K562 (cell line): ENCODE data around the gene RNF138. TPM values are rescaled to one million over a fixed set of nuclear protein-coding genes. Genes with fewer than 3 reads are reported as not detected.

Experiments
- ATAC-seq: fragments of 200-7000 bp; cut with Tn5 transposase; 3 replicates; pipeline ENCODE4 v1.9.1; 2020; ENCODE audit warnings: moderate library complexity
- BruUV-seq: library from RNA; stranded (reverse); fragments of 400-500 nt; replicated peaks from 2 replicates; lab custom pipeline; 2021; lab: Mats Ljungman, UMichigan
- CTCF ChIA-PET: fragments of 300-600 bp; formaldehyde crosslinking; extraction: SDS; loops from one replicate; lab custom pipeline; 2021; ENCODE audit warnings: low intra/inter-chr PET ratio; lab: Yijun Ruan, JAX
- POLR2A ChIA-PET: fragments of 300-600, 350-650 bp; sonication (Branson Sonifier 250); formaldehyde crosslinking; extraction: SDS; loops from one replicate; lab custom pipeline; 2021; ENCODE audit warnings: antibody characterized with exemption, inconsistent platforms; lab: Yijun Ruan, JAX
- DNase-seq, 4 experiments: peaks; one replicate each; pipeline versions ENCODE4 v3.0.0 to v3.0.0-alpha.2; 2011 to 2018; ENCODE audit warnings: low spot score in 3 of 4, mixed read lengths in 3 of 4; ENCODE audit errors: extremely low read depth in 1 of 4
- FAIRE-seq: peaks from 2 replicates; lab custom pipeline; 2011; peaks lifted over from hg19 to GRCh38; lab: Jason Lieb, UNC
- H2AFZ ChIP-seq: 2 replicates; pipeline ENCODE4 v1.6.0; 2011; ENCODE audit warnings: low read depth, low read length, control low read depth, inconsistent platforms
- H3K27ac ChIP-seq: fragments of 200-600 bp; 3 replicates; pipeline ENCODE4 v1.8.0; 2011; ENCODE audit warnings: low read depth, mild to moderate bottlenecking, control low read depth, inconsistent platforms, low read length, moderate library complexity, mixed read lengths; ENCODE audit errors: extremely low read depth
- H3K27me3 ChIP-seq, 2 experiments: fragments of 300-600 bp in 1 of 2; 2 replicates in 1 of 2; 3 replicates in 1 of 2; pipeline versions ENCODE4 v1.6.0 to v1.8.0; 2011; ENCODE audit warnings: inconsistent platforms in 2 of 2, low read length in 2 of 2, mild to moderate bottlenecking in 1 of 2, mixed read lengths in 1 of 2, moderate library complexity in 1 of 2; ENCODE audit not compliant: control insufficient read depth in 2 of 2, insufficient read depth in 2 of 2
- H3K36me3 ChIP-seq: fragments of 300-600 bp; 3 replicates; pipeline ENCODE4 v1.8.0; 2011; ENCODE audit warnings: mild to moderate bottlenecking, low read length, inconsistent platforms; ENCODE audit not compliant: control insufficient read depth, insufficient read depth
- H3K4me1 ChIP-seq, 2 experiments: fragments of 200-600 bp in 1 of 2; replicated peaks in 1 of 2; 2 replicates in 1 of 2; 3 replicates in 1 of 2; pipeline versions ENCODE4 v1.5.1 to v1.8.0; 2011; ENCODE audit warnings: inconsistent platforms in 2 of 2, low read length in 2 of 2, mild to moderate bottlenecking in 1 of 2, mixed read lengths in 1 of 2, moderate library complexity in 1 of 2; ENCODE audit not compliant: control insufficient read depth in 2 of 2, insufficient read depth in 2 of 2
- H3K4me2 ChIP-seq: 2 replicates; pipeline ENCODE4 v1.6.1; 2011; ENCODE audit warnings: low read length, control low read depth, inconsistent platforms, mixed read lengths; ENCODE audit not compliant: insufficient read depth
- H3K4me3 ChIP-seq: fragments of 200-600 bp; sonication (generic), shearing (Covaris generic); 2 replicates; pipeline ENCODE4 v1.5.1; 2016; ENCODE audit warnings: control low read depth, inconsistent platforms
- H3K79me2 ChIP-seq: fragments of 200-600 bp; 3 replicates; pipeline ENCODE4 v1.8.0; 2011; ENCODE audit warnings: low read length, inconsistent platforms; ENCODE audit not compliant: control insufficient read depth, insufficient read depth
- H3K9ac ChIP-seq, 2 experiments: 2 replicates each; pipeline versions ENCODE4 v1.6.0 to v1.6.1; 2011; ENCODE audit warnings: low read depth in 2 of 2, low read length in 2 of 2, control low read depth in 1 of 2, inconsistent platforms in 1 of 2, mild to moderate bottlenecking in 1 of 2, mixed read lengths in 1 of 2; ENCODE audit not compliant: insufficient read depth in 1 of 2
- H3K9me1 ChIP-seq: one replicate; pipeline ENCODE4 v1.6.0; 2011; ENCODE audit warnings: inconsistent platforms, mild to moderate bottlenecking, low read length, moderate library complexity; ENCODE audit not compliant: control insufficient read depth, insufficient read depth
- H3K9me3 ChIP-seq: replicated peaks from 2 replicates; pipeline ENCODE4 v1.5.1; 2011; ENCODE audit warnings: low read depth, low read length, inconsistent platforms; ENCODE audit not compliant: control insufficient read depth, insufficient read depth
- H4K20me1 ChIP-seq: replicated peaks from 2 replicates; pipeline ENCODE4 v1.6.1; 2011; ENCODE audit warnings: low read length, inconsistent platforms, mixed read lengths; ENCODE audit not compliant: control insufficient read depth, insufficient read depth
- DNMT1 ChIP-seq: fragments of 450-650 bp; IDR thresholded peaks from 2 replicates; pipeline ENCODE4 v1.6.1; 2016; ENCODE audit warnings: antibody characterized with exemption, mild to moderate bottlenecking
- HSF4 ChIP-seq: fragments of 250-450 bp; sonication (Bioruptor Pico); IDR thresholded peaks from 2 replicates; pipeline ENCODE4 v2.1.2; 2022; ENCODE audit warnings: mild to moderate bottlenecking, moderate library complexity, borderline replicate concordance
- LEF1 ChIP-seq: fragments of 450-650 bp; IDR thresholded peaks from 2 replicates; pipeline ENCODE4 v1.6.1; 2016; ENCODE audit warnings: mild to moderate bottlenecking
- NFE2L1 ChIP-seq: fragments of 450-650 bp; IDR thresholded peaks from 2 replicates; pipeline ENCODE4 v1.6.1; 2016; ENCODE audit warnings: missing genetic modification characterization, low read depth, mild to moderate bottlenecking, missing compliant biosample characterization, moderate library complexity, borderline replicate concordance
- SMAD4 ChIP-seq: fragments of 250-450 bp; sonication (Bioruptor Pico); conservative IDR thresholded peaks from 2 replicates; pipeline ENCODE4 v1.8.0; 2021; ENCODE audit warnings: inconsistent platforms, mild to moderate bottlenecking, moderate library complexity
- TBL1XR1 ChIP-seq, 2 experiments: IDR thresholded peaks; 2 replicates each; pipeline ENCODE4 v1.6.1; 2012; ENCODE audit warnings: improper control_type of control experiment in 2 of 2, low read length in 2 of 2, mild to moderate bottlenecking in 1 of 2
- WGBS: fragments of 100-300 bp; shearing (Covaris generic); methylation state at CpG from one replicate; pipeline ENCODE4 v1.1.6; 2016; ENCODE audit warnings: low coverage, mixed read lengths; ENCODE audit not compliant: insufficient coverage; ENCODE audit errors: missing lambda C conversion rate; 5-methylcytosine and 5-hydroxymethylcytosine counted together
- in situ Hi-C: fragments of 300-500 bp; cut with MboI; formaldehyde crosslinking; loops from 4 replicates; pipeline ENCODE4 v1.15.0; 2018; ENCODE audit warnings: inconsistent platforms, mixed read lengths
- intact Hi-C: fragments of 100-400 bp; cut with micrococcal nuclease; formaldehyde crosslinking; loops from 2 replicates; pipeline ENCODE4 v1.14.2; 2022
- polyA plus RNA-seq, 8 experiments: library from polyadenylated mRNA; depleted of rRNA in 4 of 8; stranded (reverse) in 5 of 8; unstranded in 3 of 8; fragments of >200 nt; fragmentation: Nextera tagmentation in 2 of 8; fragmentation: Illumina TruSeq in 1 of 8; extraction: Ambion mirVana in 2 of 8; extraction: Trizol in 1 of 8; gene quantifications; 2 replicates each; pipeline versions ENCODE4 v1.2.1 to v1.2.3, GENCODE V29; 2011 to 2014; ENCODE audit warnings: inconsistent platforms in 1 of 8, missing spikeins in 1 of 8
- total RNA-seq, 7 experiments: library from RNA; depleted of rRNA in 6 of 7; stranded (reverse); fragments of >200 nt in 6 of 7; fragmentation: Illumina TruSeq in 2 of 7; extraction: Trizol in 2 of 7; gene quantifications; 2 replicates each; pipeline versions ENCODE4 v1.2.1 to v1.2.3, GENCODE V29; 2011 to 2021; ENCODE audit warnings: low replicate concordance in 1 of 7
- TF ChIP-seq, protein P1 (sequence below): sonication (generic); formaldehyde crosslinking; IDR thresholded peaks from 2 replicates; pipeline ENCODE4 v1.5.0; 2020; ENCODE audit warnings: missing genetic modification reagents
- TF ChIP-seq, protein P2 (sequence below): fragments of 250-450 bp; sonication (Bioruptor Pico); IDR thresholded peaks from 2 replicates; pipeline ENCODE4 v1.5.0; 2021
- TF ChIP-seq, protein P3 (sequence below), 2 experiments: IDR thresholded peaks; 2 replicates each; pipeline ENCODE4 v1.6.1; 2011; ENCODE audit warnings: borderline replicate concordance in 1 of 2, control low read depth in 1 of 2, low read depth in 1 of 2, low read length in 1 of 2, mild to moderate bottlenecking in 1 of 2, mixed read lengths in 1 of 2, moderate library complexity in 1 of 2; ENCODE audit not compliant: insufficient read depth in 1 of 2, insufficient read length in 1 of 2, poor library complexity in 1 of 2, severe bottlenecking in 1 of 2; ENCODE audit errors: extremely low read depth in 1 of 2

Gene RNF138
- total and polyA plus RNA-seq, 9 of the 15 experiments (the other 6 are each of a cell fraction or from before 2014, with no cell fraction given), result 47.6 to 100 (median 62.5) TPM

DNA sequence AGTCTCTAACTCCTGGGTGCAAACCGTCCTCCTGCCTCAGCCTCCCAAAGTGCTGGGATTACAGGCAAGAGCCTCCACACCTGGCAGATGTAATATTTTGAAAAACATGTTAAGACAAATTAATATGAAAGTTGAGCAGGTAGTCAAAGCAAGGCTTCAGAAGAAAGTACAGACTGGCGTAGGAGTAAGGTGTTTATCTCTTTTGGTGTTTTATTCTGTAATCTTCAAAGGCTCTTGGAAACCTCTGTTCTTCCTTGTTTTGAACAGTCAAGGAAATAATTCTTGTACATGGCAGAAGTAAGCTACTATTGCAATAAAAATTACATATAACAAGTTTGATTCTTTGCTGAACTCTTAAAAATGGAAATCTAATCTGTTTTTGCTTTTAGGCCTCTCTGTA is 5.3 kb downstream of the RNF138 start:
- CTCF ChIA-PET, result no interaction called here
- POLR2A ChIA-PET, result interaction anchor here (0.8 to 3.1 kb wide), 3 partner anchors 11 to 25 kb away, joined by 3 to 11 read pairs (median 6); no protein-coding TSS in a partner anchor
- Histone ChIP-seq H4K20me1 (peaks cover 4% of the 10 kb centered on the region), H3K4me2 (no peak overlapping the region), H3K27me3 (no peaks in the 10 kb centered on the region), H3K9me1 (no peaks in the 10 kb centered on the region), H3K9ac (0 out of 4 replicates have a peak overlapping the region, but pooled peaks of 1 of the 2 experiments have one; percentile 36), H3K36me3 (peaks cover 59% of the 10 kb centered on the region), H3K9me3 (no peaks in the 10 kb centered on the region), H2AFZ (no peak overlapping the region), H3K27ac (no peak overlapping the region), H3K79me2 (peaks cover 93% of the 10 kb centered on the region), H3K4me3 (no peak overlapping the region), H3K4me1 (peaks cover 21 to 28% of the 10 kb centered on the region in 2 experiments; a peak in 4 of 5 replicates)
- intact Hi-C loops, result loop anchor here (10.0 kb wide), 1 partner anchor 992 kb away; the partner anchor contains the start of gene DSC2
- in situ Hi-C loops, result no loop called here
- DNase-seq (no peak), ATAC-seq (no peak), FAIRE-seq (no peak)
- TF ChIP-seq, protein P1, sequence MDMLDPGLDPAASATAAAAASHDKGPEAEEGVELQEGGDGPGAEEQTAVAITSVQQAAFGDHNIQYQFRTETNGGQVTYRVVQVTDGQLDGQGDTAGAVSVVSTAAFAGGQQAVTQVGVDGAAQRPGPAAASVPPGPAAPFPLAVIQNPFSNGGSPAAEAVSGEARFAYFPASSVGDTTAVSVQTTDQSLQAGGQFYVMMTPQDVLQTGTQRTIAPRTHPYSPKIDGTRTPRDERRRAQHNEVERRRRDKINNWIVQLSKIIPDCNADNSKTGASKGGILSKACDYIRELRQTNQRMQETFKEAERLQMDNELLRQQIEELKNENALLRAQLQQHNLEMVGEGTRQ, result no peak
- TF ChIP-seq, protein P2, sequence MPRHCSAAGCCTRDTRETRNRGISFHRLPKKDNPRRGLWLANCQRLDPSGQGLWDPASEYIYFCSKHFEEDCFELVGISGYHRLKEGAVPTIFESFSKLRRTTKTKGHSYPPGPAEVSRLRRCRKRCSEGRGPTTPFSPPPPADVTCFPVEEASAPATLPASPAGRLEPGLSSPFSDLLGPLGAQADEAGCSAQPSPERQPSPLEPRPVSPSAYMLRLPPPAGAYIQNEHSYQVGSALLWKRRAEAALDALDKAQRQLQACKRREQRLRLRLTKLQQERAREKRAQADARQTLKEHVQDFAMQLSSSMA, result no peak
- TF ChIP-seq LEF1 (no peak), HSF4 (no peak), TBL1XR1 (IDR thresholded peaks at IDR 0.05; ENCODE audit: low read length in 2 of 2) (no peak), DNMT1 (no peak), SMAD4 (CRISPR knock-in tag) (no peak), NFE2L1 (tag) (no peak)
- TF ChIP-seq, protein P3, sequence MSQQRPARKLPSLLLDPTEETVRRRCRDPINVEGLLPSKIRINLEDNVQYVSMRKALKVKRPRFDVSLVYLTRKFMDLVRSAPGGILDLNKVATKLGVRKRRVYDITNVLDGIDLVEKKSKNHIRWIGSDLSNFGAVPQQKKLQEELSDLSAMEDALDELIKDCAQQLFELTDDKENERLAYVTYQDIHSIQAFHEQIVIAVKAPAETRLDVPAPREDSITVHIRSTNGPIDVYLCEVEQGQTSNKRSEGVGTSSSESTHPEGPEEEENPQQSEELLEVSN (IDR thresholded peaks at IDR 0.05; ENCODE audit: borderline replicate concordance in 1 of 2, extremely low read depth in 1 of 2, insufficient read depth in 1 of 2, insufficient read length in 1 of 2, low read depth in 1 of 2, low read length in 1 of 2, poor library complexity in 1 of 2, severe bottlenecking in 1 of 2), result no peak
- BruUV-seq, result no TSS peak
- 68% methylated on average over 2 of the region's 2 CpGs for WGBS
